Hepatocyte (in vitro differentiated cells): Measurements from ENCODE around the gene NUP133. TPM values are rescaled to one million over a fixed set of nuclear protein-coding genes. Genes with fewer than 3 reads are reported as not detected.

Experiments
- DNase-seq: peaks from one replicate; pipeline ENCODE4 v3.0.0-alpha.2; 2016; ENCODE audit warnings: low spot score
- H2AFZ ChIP-seq: fragments of 200-600 bp; sonication (generic); 2 replicates; pipeline ENCODE4 v1.6.0; 2016; ENCODE audit warnings: antibody characterized with exemption, mild to moderate bottlenecking
- H3K27ac ChIP-seq: fragments of 200-600 bp; sonication (generic); 2 replicates; pipeline ENCODE4 v1.5.1; 2016; ENCODE audit warnings: mild to moderate bottlenecking
- H3K27me3 ChIP-seq: fragments of 200-600 bp; sonication (generic); 2 replicates; pipeline ENCODE4 v1.6.1; 2016
- H3K36me3 ChIP-seq: fragments of 200-600 bp; sonication (generic); replicated peaks from 2 replicates; pipeline ENCODE4 v1.5.1; 2016; ENCODE audit warnings: low read depth; ENCODE audit not compliant: insufficient read depth
- H3K4me1 ChIP-seq: fragments of 200-600 bp; sonication (generic); 2 replicates; pipeline ENCODE4 v1.5.1; 2016; ENCODE audit warnings: mild to moderate bottlenecking, moderate library complexity; ENCODE audit not compliant: insufficient read depth
- H3K4me2 ChIP-seq: fragments of 200-600 bp; sonication (generic); 2 replicates; pipeline ENCODE4 v1.6.0; 2016
- H3K4me3 ChIP-seq: fragments of 200-600 bp; sonication (generic); 2 replicates; pipeline ENCODE4 v1.5.1; 2016; ENCODE audit warnings: mild to moderate bottlenecking
- H3K79me2 ChIP-seq: fragments of 200-600 bp; sonication (generic); 2 replicates; pipeline ENCODE4 v1.6.0; 2017; ENCODE audit warnings: mild to moderate bottlenecking
- H3K9me2 ChIP-seq: fragments of 200-600 bp; sonication (generic); replicated peaks from 2 replicates; pipeline ENCODE4 v1.6.0; 2017; ENCODE audit warnings: mild to moderate bottlenecking; ENCODE audit not compliant: insufficient read depth
- H3K9me3 ChIP-seq: fragments of 200-600 bp; sonication (generic); 2 replicates; pipeline ENCODE4 v1.5.1; 2016; ENCODE audit warnings: low read depth, mild to moderate bottlenecking
- H4K20me1 ChIP-seq: fragments of 200-600 bp; sonication (generic); 2 replicates; pipeline ENCODE4 v1.6.0; 2016; ENCODE audit warnings: mild to moderate bottlenecking; ENCODE audit not compliant: insufficient read depth, poor library complexity, severe bottlenecking
- CTCF ChIP-seq: fragments of 200-600 bp; sonication (generic); IDR thresholded peaks from 2 replicates; pipeline ENCODE4 v1.5.1; 2016; ENCODE audit warnings: antibody characterized with exemption, mild to moderate bottlenecking; ENCODE audit not compliant: poor library complexity
- EZH2 ChIP-seq: fragments of 200-600 bp; sonication (generic); IDR thresholded peaks from 2 replicates; pipeline ENCODE4 v1.6.1; 2016; ENCODE audit warnings: antibody characterized with exemption, mild to moderate bottlenecking, borderline replicate concordance
- EZH2phosphoT487 ChIP-seq: fragments of 200-600 bp; sonication (generic); IDR thresholded peaks from one replicate; pipeline ENCODE4 v1.6.1; 2018; ENCODE audit warnings: antibody characterized with exemption, mild to moderate bottlenecking, low read depth, moderate library complexity; ENCODE audit not compliant: unreplicated experiment, severe bottlenecking
- WGBS: methylation state at CpG from one replicate; pipeline ENCODE4 v1.1.6; 2016; ENCODE audit warnings: low lambda C conversion rate; ENCODE audit errors: missing lambda C conversion rate; 5-methylcytosine and 5-hydroxymethylcytosine counted together
- polyA plus RNA-seq: library from polyadenylated mRNA; unstranded; fragments of >200 nt; fragmentation: Nextera tagmentation; extraction: Ambion mirVana; gene quantifications from 2 replicates; pipeline ENCODE4 v1.2.1, GENCODE V29; 2016
- total RNA-seq: library from RNA; depleted of rRNA; stranded (reverse); fragments of >200 nt; gene quantifications from 2 replicates; pipeline ENCODE4 v1.2.3, GENCODE V29; 2014

The NUP133 gene
- total and polyA plus RNA-seq, 2 experiments from 2014 or later, result 18.8 to 33.2 TPM

- Histone ChIP-seq H3K79me2 (peaks cover 92% of the 10 kb centered on the region), H3K4me3 (no peak overlapping the region), H3K27ac (no peak overlapping the region), H3K36me3 (no peaks in the 10 kb centered on the region), H4K20me1 (peaks cover 23% of the 10 kb centered on the region), H3K9me3 (no peaks in the 10 kb centered on the region), H3K9me2 (no peaks in the 10 kb centered on the region), H3K4me1 (peaks cover 24% of the 10 kb centered on the region), H3K27me3 (no peaks in the 10 kb centered on the region), H2AFZ (no peak overlapping the region), H3K4me2 (no peak overlapping the region)
- TF ChIP-seq EZH2phosphoT487 (no peak), CTCF (no peak), EZH2 (no peak)
- 95% methylated on average over 7 of the region's 7 CpGs for WGBS
- DNase-seq, result no peak
Measured at GRCh38 chr1:229553621-229554130, 45.5 kb upstream of the NUP133 start.

GRCh38 chr1:229552732-229553131 is 44.6 kb upstream of the NUP133 start:
- TF ChIP-seq EZH2phosphoT487 (no peak), EZH2 (no peak), CTCF (no peak)
- Histone ChIP-seq H3K9me3 (no peaks in the 10 kb centered on the region), H2AFZ (no peak overlapping the region), H3K79me2 (peaks cover 95% of the 10 kb centered on the region), H4K20me1 (peaks cover 24% of the 10 kb centered on the region), H3K9me2 (no peaks in the 10 kb centered on the region), H3K36me3 (no peaks in the 10 kb centered on the region), H3K27me3 (no peaks in the 10 kb centered on the region), H3K4me1 (peaks cover 24% of the 10 kb centered on the region), H3K27ac (no peak overlapping the region), H3K4me3 (no peak overlapping the region), H3K4me2 (no peak overlapping the region)
- WGBS, result 83% methylated on average over 5 of the region's 5 CpGs
- DNase-seq, result no peak

- 81% methylated on average over 3 of the region's 3 CpGs for WGBS
- Histone ChIP-seq H3K27ac (no peak overlapping the region), H3K27me3 (no peaks in the 10 kb centered on the region), H4K20me1 (peaks cover 20% of the 10 kb centered on the region), H3K9me2 (no peaks in the 10 kb centered on the region), H3K4me3 (no peak overlapping the region), H3K79me2 (peaks cover 78% of the 10 kb centered on the region), H2AFZ (no peak overlapping the region), H3K4me2 (no peak overlapping the region), H3K36me3 (no peaks in the 10 kb centered on the region), H3K4me1 (peaks cover 11% of the 10 kb centered on the region), H3K9me3 (no peaks in the 10 kb centered on the region)
- TF ChIP-seq EZH2, result no peak
- no peak for TF ChIP-seq EZH2phosphoT487
- no peak for TF ChIP-seq CTCF
- no peak for DNase-seq
Measured at GRCh38 chr1:229550812-229551567, 42.8 kb upstream of the NUP133 start.
